Hematopoietic multipotent progenitor cell treated with erythropoietin and hydrocortisone succinate and interleukin-3 and kit ligand, for 15 days (in vitro differentiated cells): ENCODE data around the gene EEPD1.
"Not testable (repeated sequence)": the region's sequence is repeated elsewhere in the genome, so short reads cannot be mapped to it uniquely, and the experiment has no call there.

Source experiments
- DNase-seq: peaks from one replicate; pipeline ENCODE4 v3.0.0-alpha.2; 2015; ENCODE audit warnings: low spot score

Gene EEPD1

DNA sequence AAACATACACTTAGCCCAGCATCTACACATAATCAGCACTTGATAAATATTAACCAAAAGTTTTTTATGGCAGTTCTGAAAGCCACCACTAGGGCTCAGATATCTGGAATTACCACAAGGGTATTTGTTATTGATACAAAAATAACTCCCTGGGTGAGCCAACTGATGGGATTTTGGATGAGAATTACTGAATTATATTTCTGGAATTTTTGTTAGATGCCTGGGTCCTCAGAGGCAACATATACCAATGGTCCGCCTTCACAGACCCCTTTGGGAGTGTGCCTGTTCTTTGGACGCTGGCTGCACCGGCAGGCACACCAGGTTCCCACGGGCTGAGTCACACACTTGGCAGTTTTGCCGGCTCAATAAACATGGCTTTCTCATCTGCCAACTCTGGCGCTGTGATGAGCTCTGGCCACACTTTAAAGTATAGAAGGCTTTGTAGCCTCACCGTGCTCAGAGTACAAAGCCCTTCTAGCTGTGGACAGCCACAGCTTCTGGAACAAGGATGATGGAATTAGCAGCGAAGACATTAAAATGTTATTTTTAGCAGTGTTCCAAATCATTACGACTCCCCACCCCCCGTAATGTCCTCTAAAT is 24.5 kb upstream of the EEPD1 start:
- no peak for DNase-seq

DNA sequence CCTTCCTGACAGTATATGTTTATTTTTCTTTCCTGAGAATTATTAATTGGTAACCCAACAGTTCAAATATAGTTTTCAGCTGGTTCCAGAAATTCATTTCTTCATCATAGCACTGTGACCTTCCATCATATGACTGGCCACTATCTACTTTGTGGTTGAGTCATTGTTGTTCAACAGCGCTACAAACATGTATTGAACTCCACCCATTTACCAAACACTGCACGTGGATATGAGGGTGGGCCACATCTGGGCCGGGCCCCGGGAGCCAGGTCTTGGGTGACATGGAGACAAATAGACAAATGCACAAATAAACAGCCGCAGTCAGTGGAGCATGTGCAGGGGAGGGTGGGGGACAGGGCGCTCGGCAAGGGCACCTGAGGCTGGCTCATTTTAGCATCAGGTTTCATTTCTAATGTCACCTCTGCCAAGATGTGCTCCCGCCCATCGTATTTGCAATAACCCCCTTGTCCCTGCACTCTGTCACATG is 24.0 kb upstream of the EEPD1 start:
- no peak for DNase-seq

DNA sequence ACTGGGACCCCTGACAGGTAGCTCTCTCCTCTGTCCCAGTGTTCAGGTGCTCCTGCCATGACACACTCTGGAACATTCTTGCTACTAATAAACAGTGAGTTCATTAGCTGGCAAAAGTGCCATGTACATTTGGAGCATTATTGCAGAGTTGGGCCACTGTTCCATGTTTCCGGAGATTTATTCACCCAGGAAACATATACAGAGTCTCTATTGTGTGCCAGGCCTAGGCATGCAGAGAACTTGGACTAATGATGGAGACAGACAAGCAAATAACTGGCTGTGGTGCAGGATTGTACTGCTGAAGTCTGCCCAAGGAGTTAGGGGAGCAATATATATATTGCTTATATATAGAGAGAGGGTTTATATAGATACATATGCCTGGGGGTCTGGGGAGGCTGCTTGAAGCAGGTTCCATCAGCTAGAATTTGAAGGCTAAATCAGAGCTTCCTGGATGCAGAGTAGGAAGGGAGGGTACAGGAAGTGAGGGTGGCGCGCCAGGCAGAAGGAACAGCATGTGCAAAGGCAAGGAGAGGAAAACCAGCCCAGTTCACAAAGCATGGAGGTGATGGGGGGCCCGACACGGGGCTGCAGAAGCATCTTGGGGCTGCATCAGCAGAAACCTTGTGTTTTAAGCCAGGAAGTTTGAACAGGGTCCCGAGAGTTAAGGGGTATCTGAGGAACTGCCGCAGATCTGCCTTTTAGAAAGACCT is 22.7 kb upstream of the EEPD1 start:
- no peak for DNase-seq

DNA sequence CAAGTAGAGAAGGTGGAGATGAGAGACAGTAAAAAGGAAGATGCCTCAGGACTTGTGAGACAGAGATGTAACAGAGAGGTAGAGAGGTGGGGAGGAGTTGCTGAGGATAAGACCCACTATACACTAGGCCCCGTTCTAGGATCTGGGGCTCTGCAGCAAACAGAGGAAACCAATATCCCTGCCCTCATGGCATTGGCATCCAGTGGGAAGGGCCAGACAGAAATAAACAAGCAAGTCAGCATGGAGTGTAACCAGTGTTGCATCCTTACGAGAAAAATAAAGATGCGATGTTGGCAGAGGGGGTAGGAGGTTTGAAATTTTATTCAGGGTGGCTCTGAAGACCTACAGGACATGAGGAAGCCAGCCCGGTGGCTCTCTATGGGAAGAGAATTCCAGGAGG is 22.0 kb upstream of the EEPD1 start:
- DNase-seq = no peak

DNA sequence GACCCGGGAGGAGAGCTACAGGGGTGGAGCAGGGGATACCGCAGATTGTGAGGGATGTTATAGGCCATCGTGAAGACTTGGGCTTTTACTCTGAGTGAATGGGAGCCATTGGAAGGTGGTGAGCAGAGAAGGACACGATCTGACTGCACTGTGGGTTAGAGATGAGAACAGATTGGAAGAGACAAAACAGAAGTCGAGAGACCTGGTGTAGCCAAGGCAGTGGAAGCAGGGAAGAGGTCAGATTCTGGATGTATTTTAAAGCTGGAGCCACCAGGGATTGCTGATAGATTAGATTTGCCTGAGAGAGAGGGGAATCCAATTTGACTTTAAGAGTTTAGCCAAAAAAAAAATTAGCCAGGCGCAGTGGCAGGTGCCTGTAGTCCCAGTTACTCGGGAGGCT is 21.6 kb upstream of the EEPD1 start:
- no peak for DNase-seq

DNA sequence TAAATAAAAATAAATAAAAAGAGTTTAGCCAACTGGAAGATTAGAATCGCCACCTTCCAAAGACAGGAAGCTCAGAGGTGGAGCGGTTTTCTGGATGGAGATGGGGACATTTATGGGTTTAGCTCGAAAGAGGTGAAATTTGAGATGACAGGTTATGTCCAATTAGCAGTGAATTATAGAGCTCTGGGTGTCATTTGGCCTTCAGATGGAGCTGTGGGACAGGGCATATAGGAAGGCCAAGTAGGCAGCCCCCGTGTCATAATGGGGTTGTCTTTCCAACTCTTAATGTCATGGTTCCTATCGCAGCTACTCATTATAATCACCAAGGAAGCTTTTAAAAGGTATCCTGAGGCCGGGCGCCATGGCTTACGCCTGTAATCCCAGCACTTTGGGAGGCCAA is 21.0 kb upstream of the EEPD1 start:
- no peak for DNase-seq

DNA sequence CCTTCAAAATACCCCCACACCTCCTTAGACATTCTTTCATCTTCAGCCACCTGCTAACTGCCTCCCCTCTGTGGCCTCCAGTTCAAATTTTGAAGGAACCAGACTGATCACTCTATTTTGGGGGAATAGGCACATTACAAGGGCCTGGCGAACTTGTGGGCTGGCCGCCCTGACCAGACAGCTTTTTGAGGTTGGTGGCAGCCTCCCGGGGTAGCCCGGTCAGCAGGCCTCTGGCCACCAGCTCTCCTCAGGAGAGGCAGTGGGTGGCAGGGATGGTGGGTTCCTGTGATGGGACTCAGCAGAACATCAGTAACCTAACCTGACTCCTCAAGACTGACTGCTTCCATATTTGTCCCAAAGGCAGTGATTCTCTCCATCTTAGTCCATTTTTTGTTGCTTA is 17.4 kb upstream of the EEPD1 start:
- no peak for DNase-seq

DNA sequence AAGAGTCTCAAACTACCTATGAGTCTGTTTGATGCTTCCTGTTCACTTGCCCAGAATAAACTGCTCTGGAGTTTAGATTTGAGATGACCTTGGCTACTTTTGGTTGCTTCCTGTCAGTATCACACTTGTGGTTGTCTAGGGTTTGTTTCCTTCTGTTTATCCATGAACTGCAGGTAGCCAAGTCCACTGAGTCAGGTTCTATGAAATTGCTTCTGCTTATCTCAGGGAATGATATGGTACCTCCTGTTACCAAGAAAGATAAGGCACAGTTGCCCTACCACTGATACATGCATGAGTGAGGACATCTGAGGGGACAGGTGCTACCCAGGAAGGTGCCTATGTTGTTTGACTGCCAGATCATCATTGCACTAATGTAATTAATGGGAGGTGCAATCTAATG is 15.8 kb upstream of the EEPD1 start:
- no peak for DNase-seq

DNA sequence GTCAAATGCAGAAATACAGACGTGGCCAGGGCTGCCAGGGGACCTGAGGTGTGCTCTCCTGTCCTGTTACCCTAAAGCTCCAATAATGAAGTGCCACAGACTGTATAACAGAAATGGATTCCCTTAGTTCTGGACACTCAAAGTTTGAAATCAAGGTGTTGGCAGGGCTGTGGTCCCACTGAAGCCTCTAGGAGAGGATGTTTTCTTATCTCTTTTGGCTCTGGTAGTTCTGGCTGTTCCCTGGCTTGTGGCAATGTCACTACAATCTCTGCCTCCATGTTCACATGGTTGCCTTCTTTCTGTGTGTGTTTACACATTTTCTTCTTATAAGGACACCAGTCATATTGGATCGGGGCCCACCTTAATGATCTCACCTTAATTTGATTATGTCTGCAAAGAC is 15.3 kb upstream of the EEPD1 start:
- DNase-seq = no peak

DNA sequence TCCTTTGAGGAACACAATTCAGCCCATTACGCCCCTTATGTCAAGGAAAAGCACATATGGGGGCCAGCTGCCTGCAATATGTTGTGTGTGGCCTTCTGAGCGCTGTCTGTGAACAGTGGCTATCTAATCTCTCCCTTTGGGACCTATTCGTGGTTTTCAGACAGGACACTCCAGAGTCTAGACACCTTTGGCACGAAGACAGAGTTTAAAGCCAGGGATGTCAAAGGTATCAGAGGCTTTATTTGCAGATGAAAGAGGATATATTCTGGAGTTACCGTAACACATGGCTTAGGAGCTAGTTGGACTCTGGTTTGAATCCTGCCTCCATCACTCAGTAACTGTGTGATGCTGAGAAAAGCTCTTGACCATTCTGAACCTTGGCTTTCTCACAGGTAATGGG is 14.8 kb upstream of the EEPD1 start:
- no peak for DNase-seq

DNA sequence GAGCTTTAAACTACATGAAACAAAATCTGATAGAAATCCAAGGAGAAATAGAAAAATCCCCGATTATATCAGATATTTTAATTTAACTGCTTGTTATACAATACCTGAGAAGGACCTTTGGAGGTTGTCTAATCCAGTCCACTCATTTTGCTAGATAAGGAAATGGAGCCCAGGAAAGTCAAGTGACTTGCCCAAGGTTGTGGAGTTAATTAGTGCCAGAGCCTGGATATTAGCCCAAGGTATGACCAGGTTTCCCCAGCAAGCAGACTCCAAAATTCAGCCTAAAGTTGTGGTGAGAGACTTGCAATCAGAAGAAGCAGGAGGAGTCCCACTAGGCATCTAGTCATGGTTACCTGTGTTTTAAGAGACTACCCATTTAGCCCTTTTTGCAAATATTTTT is 11.7 kb upstream of the EEPD1 start:
- DNase-seq = no peak

DNA sequence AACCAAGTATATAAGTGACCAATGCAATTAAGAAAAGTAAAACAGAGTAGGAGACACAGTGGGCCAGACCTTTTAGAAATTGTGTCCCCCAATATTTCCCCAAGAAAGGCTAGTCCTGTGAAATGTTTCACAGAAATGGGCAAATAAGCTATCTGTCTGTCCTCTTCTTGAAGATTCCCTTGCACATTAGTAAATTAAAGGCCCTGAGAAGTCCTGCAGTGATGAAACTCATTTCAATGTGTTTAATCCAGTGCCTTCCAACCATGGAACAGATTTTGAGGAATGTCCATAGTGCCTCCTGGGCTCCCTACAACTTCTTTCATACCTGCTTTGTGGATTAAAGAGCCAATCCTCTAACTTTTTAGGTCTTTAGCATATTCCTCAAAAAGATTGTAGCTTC is 11.2 kb upstream of the EEPD1 start:
- DNase-seq = no peak

DNA sequence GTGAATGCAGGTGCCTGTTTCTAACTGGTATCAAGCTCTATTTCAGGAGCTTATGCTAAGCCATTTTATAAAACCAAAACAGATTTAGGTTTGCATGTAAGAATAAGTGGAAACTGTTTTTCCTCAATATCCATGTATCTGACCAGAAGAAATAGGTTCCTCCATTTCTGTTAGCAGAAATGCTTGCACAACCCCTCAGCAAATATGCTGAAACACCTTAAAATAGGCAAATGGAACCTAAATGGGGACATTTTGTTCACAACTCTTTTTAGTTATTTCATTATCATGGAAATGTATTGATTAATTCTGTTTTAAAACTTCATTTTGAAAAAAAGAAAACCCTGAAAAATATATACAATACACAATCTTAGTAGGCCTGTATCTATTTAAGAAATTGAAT is 8.9 kb upstream of the EEPD1 start:
- DNase-seq = no peak

DNA sequence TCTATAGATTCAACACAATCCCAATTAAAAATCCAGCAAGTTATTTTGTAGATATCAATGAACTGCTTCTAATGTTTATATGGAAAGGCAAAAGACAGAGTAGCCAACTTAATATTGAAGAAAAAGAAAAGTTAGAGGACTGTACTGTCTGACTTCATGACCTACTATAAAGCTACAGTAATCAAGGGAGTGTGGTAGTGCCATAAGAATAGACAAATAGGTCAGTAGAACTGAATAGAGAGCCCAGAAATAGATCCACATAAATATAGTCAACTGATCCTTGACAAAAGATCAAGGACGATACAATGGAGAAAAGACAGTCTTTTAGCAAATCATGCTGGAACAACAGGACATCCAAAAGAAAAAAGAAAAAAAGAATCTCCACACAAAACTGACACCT is 7.4 kb upstream of the EEPD1 start:
- no peak for DNase-seq

DNA sequence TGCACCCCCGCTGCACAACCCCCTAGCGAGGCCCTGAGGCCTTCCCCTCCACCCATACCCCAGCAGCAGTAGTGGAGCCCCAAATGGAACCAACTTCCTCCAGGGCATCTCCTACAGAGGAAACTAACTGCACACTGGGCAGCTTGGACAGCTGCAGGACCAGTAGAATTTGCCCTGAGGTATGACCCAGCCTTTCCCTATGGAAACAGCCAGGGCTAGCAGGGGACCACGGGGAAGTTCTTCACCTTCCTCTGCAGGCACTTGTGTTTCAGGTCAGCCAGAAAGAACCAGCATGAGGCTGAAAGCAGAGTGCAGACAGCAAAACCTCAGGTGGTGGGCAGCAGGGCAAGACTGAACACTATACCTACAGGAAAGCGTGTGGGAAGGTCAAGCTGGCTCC is 5.7 kb upstream of the EEPD1 start:
- DNase-seq = no peak

DNA sequence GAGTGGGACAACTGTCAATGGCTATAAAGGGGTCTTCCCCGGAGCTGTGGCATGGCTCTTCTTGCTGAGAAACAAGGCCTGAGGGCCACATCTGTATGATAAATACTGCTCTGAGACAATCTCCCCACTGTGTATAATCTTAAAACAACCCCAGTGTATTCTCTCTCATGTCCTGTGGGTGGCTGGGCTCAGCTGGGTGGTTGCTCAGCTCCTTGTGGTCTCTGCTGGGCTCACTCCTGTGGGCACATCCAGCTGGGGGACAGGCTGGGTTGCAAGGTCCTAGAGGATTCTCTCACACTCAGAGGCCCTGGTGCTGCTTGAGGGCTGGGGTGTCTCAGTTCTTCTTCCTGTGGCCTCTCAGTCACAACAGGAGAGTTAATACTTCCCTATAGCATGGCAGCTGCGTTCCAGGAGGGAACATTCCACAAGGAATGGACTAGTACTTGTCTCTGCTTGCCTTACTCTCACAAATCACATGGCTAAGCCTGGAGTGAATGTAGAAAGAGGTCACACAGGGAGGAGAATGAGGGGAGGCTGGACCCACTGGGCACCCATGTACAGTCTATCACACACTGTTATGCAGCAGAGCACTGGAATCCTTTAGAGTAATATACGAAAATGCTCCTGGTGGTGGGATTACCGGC is 4.5 kb upstream of the EEPD1 start:
- DNase-seq = no peak

DNA sequence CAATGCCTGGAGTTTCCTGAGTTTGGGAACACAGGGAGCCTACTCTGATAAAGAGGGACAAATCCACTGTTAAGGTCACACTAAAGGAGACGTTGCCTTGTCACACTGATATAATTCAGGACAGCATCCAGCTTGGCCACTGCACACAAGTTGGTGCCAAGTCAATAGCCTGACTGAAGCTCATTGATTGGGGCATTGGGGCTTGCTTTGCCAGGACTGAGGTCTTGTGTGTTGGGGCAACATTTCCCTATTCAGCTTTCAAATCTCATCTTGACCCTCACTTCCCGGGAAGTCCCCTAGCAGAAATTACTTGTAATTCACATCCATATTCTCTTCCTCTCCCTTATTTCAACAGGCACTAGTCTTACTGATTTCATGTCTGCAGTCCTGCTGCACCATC is 3.8 kb upstream of the EEPD1 start:
- DNase-seq = not testable (repeated sequence)

DNA sequence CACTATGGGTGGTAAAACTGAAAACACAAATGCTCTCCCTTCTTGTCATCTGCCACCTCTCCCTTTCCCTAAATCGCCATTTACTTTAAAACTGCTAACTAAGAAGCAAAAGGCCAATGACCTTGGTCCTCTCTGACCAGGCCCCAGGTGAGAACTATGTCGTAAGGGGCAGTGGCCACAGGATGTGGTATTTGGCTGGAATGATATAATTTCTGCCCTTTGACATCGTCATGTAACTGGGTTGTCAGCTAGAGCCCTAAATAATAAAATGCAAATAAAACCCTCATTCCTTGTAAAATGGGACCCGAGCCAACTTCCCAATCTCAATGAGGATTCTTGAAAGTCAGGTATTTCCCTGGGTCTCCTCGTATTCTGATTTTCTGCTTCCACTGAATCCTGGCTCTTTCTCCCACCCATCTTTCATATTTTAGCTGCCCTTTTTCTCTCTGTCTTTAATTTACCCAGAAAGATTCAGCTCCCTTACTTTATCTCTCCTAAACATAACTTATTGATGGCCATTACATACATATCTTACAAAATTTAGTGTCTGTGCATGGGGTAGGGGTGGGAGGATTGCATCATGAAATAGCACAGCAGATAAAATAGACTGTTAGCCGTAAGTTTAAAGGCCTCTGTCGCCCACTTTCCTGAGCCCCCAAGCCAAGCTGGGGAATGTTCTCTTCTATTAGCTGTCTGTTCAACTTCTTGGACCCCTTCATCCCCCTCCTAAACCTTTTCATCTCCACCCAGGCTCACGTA is 3.2 kb upstream of the EEPD1 start:
- no peak for DNase-seq

DNA sequence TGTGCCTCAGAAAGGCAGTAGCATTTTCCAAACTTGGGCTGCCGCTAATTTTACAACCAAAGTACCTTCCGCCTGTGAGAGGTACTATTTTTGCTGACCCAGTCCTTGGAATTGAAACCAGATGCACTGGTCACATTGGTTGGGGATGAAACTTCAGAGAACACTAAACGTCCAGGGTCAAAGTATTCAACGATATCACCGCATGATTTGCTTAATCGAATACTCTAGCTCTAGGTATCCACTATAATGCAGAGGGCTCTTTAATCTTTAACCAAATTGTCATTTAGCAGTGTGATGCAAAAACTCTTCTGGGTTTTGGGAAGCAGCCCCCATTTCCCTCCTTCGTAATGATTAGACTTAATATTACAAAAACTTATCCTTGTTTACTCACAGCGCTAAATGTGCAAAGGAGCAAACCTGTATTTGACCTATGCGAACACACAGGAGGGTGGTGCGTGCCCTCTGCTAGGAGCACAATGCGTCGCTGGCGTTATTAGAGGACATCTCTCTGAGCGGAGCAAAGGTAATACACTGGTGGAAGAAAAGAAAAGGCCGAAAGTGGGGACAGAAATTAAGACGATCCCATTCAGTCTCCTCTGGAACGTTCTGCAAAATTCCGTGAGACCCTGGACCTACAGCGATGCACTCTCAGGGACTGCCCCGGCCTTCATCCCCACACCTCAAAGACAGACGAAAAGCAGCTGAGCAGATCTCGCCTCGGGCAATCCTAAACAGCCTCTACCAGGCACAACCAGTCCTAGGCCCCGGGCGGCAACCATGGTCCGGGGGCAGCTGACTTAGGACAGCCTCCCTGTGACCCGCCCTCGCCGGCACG is 916 bp upstream of the EEPD1 start:
- no peak for DNase-seq

DNA sequence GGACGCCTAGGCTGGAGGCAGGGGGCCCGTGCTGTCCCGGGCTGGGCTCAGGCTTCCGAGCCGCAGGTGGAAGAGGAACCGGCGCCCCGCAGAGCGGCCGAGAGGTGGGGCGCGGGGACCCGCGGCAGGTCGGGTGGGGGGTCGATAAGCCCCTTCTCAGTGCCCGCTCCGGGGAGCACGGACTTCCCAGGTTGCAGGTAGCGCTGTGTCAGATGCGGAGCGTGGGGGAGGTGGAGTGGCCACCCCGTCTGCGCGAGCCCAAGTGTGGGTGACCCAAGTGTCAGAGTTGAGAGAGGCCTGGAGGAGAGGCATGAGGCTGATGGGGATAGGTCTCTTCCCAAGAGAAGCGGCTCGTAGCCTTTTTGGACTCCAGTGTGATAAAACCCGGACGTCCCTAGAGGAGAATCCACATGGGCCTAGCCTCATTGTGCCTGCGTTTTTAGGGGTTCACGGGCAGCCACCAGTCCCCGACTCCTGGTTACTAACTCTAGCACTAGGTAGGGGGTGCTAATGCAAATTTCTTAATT is 580 bp downstream of the EEPD1 start:
- DNase-seq = no peak
